HK-2 (cell line): ENCODE data around the gene RAB1A.
A peak's percentile ranks its signal among the peaks of the same experiment; 100 is the strongest.

Experiments used
- DNase-seq: peaks from one replicate; pipeline ENCODE4 v3.0.0-alpha.2; 2018; ENCODE audit not compliant: unreplicated experiment

Gene RAB1A

DNA sequence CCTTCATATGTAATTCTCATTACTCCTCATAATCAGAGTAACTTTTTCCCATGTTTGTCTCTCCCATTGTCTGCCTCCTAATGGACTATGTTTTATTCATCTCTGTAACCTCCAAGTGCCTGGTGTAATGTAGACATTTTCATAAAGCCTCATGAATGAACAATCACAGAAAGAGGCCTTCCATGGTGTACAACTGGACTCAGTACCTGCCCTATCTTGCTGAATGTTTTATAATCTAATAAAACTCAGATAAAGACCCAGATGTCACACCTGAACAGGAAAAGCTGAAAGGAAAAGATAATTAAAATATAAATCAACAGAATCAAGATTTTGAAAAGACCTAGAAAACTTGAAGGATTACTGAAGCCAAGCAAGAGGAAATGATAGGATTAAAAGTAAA lies 36.7 kb downstream of the RAB1A start:
- no peak for DNase-seq

DNA sequence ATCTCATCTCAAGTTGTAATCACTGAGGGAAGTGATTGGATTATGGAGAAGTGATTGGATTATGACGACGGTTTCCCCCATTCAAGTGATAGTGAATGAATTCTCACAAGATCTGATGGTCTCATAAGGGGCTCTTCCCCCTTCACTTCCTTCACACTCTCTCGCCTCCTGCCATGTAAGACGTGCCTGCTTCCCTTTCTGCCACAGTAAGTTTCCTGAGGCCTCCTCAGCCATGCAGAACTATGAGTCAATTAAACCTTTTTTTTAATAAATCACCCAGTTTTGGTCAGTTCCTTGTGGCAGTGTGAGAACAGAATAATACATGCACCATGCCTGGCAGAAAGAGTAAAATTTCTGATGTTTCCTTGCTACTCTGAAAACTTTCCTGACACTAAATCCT lies 37.1 kb downstream of the RAB1A start:
- DNase-seq, result no peak

DNA sequence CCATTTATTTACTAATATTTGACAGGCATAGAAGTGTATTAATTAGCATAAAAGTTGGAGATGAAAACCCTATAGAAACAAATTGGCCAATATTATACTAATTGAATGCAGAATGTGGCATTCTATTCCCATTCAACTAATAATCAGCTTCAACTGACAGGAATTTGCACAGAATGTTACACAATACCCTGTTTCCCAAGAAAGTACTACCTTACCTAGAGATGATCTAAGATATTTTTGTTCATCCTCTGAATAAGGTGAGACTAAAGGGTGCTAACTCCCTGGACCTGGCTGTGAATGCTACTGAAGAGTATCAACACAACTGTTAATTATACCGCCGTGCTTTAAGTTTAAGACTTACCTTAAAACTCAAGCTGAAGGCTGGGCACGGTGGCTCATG lies 44.8 kb downstream of the RAB1A start:
- no peak for DNase-seq

DNA sequence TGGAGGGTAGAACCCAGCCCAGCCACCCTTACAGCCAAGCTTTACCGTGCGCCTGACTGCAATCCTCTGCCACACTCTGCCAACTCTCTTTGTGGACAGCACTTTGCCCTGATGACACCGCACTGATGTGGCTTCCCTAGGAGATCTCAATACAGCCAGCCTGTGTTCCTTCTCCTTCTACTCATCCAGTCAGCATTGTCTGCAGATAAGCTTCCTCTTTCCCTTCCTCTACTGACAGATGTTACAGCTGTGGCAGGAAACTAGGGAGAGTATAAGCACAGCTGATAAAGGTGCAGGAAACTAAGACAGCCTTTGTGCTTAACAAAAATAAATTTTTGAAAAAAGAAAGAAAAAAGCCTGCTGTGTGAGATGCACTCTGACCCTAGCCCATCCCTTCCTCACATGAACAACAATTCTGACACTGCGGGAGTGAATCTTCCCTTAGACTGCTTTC lies 48.6 kb downstream of the RAB1A start:
- DNase-seq, result no peak

DNA sequence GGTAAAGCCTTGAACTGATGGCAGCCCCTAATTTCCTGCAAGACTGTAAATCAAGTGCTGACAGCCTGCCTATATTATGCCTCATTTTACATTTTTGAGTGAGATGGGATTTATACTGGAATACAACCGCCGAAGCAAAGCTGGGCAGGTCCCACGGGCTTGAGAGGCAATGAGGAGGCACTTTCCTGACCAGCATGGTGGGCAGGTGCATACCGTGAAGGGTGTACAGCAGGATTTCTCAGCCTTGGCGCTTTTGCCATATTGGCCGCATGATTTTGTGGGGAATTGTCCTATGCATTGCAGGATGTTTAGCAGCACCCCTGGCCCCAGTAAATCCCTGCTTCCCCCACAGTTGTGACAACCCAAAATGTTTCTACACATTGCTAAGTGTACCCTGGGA lies 50.9 kb downstream of the RAB1A start:
- no peak for DNase-seq

DNA sequence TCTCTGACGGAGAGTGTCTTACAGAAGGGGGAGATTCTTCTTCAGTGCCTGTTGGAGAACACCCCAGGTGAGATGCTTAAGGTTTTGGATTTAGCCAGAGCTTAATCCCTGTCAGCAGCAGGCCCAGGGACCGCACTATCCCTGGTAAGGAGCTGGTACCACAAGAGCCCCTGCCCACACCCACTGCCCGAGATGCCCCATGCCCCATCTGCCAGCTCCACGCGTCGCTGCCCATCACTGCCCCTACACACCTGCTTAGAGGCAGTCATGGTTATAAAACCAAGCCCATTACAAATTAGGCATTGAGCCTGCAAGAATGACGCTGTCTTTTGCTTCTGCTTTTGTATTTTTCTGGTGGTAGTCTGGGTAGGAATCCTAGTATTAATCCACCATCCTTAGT lies 52.0 kb downstream of the RAB1A start:
- no peak for DNase-seq

DNA sequence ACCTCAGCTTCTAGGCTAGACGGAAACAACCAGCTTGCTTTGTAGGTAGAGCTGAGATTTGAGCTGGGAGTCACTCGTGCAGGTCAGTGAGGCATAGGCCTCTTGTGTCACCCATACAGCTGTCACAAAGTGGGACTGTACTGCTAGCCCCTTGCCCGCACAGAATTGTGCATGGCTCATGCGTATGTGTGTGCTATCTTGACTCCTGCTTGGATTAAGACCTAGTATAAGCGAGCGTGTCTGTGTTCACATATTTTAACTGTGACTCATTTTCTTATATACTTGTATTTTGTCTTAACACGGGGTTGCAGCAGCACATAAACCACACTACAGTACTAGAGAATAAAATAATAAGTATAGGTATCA lies 53.6 kb downstream of the RAB1A start:
- DNase-seq, result no peak

DNA sequence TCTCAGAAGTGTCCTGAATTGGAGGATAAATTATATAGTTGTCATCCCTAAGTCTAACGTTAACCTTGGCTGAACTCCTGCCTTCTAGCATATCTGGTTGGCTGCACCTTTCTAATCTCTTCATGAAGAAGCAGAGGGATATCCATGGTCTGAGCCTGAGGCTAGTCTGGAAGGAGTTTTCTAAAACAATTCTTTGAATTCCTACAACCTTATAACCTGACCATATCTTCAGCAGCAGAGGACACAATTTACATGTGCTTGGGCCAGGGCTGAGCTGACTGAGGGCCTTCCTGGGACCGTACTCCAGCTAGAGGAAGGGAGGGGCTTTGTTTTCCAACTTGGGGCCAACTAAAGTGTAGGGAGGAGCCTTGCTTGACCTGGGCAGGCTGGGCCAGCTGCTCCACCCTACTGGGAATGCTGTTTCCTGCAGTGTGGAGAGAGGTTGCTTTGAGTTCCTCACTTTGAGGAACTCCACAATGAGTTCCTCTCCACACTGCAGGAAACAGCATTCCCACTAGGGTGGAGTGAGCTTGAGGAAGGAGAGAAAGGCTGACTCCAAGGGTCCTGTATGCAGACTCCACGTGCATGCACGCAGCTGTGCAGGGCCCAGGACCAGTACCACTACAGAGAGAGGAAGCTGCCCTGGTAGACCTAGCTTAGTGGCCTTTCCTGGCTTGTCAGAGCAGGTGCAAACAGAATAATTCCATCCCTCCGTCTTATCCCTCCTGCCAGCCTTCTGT lies 54.1 kb downstream of the RAB1A start:
- no peak for DNase-seq

DNA sequence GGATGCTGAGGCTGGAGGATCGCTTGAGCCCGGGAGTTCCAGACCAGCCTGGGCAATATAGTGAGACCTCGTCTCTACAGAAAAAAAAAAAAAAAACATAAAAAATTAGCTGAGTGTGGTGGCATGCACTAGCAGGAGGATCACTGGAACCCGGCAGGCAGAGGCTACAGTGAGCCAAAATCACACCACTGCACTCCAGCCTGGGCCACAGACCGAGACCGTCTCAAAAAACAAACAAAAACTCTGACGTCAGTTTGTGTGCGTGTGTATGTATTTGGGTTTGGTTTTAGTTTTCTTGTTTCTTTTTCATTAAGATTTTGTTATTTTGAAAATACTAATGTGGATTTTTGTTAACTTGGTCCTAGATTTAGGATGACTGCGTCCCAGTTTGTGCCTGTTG lies 54.7 kb downstream of the RAB1A start:
- no peak for DNase-seq

DNA sequence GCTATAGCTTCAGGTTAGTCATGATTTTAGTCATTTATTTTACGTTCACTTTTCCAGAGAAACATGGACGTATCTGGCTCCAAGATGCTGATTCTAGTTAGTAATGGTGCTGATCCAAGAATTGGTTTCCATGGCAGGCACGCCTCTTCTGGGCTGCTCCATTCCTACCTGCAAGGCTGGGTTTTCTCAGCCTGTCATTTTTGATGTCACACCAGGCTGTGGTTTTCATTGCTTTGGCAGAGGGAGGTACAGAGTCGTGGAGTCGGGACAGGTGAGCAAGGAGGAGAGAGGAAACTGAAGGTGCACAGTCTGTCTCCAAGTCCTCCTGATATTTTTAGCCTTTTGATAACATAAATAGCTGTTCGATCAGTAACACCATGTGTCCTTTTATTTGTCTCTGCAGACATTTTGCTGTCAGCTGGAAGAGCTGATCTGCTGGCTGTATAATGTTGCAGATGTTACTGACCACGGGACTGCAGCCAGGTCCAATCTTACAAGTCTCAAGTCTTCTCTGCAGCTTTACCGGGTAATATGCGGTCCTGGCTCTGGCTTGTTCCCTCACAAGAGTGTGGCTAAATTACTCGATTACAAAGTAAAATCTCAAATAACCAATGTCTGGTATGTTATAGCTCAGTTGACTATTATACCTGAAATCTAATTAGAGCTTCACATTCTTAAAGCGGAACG lies 55.9 kb downstream of the RAB1A start:
- no peak for DNase-seq

DNA sequence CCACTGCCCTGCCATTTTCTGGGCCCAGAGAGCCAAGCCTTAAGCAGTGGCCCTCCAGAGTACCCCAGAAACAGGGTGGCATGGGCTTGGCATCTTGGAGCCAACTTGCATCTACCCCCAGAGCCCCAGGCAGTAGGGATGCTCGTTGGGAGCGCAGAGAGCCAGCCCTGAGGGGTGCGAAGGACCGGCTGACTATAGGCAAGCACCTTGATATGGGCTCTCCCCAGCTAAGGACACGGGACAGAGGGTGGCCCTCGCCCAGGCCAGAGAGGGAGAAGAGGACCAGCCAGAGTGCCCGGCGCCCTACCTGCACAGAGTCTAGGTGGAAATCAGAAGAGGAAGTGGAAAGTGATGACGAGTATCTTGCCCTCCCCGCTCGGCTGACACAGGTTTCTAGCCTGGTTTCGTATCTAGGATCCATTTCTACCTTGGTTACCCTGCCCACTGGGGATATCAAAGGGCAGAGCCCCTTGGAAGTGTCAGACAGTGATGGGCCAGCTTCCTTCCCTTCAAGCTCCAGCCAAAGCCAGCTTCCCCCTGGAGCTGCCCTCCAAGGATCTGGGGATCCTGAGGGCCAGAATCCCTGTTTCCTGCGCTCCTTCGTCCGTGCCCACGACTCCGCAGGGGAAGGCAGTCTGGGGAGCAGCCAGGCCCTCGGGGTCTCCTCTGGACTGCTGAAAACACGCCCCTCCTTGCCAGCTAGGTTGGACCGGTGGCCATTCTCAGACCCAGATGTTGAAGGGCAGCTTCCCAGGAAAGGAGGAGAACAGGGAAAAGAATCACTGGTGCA lies 57.5 kb downstream of the RAB1A start:
- no peak for DNase-seq

DNA sequence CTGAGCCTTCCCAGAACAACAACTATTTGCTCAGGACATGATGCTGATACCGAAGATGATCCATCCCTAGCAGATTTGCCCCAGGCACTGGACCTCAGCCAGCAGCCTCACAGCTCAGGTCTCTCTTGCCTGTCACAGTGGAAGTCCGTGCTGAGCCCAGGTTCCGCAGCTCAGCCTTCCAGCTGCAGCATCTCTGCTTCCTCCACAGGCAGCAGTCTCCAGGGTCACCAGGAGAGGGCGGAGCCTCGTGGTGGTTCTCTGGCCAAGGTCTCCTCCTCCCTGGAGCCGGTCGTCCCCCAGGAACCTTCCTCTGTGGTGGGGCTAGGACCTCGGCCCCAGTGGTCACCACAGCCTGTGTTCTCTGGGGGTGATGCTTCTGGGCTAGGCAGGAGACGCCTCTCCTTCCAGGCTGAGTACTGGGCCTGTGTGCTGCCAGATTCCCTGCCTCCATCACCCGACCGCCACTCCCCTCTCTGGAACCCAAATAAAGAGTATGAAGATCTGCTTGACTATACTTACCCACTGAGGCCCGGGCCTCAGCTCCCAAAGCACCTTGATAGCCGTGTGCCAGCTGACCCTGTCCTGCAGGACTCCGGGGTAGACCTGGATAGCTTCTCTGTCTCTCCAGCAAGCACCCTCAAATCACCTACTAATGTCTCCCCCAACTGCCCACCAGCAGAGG lies 58.3 kb downstream of the RAB1A start:
- DNase-seq, result no peak

DNA sequence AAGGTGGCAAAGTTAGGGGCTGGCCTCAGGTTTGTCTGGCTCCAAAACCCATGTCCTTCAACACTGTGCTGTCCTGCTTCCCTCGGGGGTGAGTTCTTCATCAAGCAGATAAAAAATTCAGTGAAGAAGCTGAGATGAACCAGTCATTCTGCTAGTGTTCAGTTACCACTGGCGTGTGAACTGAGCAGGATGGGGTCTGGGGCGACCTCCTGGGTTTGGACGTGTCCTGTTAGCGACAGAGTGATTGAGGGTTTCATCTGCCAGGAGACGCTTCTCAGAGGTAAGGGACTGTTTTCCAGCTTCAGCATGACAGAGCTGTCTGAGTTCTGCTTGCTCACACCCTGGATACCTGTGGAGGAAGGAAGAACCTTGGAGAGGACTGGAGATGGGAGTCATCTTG lies 59.0 kb downstream of the RAB1A start:
- no peak for DNase-seq

DNA sequence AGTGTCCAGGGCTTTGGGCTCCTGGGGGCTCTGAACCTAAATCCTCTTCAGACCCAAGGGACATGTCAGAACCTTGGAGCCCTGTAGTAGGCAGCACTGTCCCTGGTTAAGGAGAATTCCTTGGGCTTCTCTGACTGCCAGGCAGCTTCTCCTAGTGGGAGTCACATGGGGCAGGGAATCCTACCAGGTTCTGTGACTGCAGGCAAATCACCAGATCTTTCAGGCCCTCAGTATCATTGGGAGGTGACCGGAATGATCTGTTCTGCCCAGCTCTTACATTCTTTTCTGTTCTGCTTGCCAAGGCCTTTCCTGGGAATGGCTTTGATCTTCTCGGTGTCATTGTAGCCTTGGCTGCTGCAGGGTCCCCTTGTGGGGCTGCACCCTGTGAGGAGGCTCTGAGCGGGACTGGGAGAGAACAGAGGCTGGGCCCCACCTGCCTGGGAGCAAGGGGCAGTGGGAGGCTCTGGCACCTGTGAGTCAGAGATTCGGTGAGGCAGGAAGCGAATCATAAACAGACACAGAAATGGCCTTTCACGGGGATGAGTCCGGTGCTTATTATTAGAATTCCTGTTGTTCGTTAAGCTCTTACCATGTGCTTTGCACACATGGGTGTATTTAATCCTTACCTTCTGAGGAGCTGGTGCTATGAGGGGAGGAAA lies 59.6 kb downstream of the RAB1A start:
- peak; percentile 58 for DNase-seq

DNA sequence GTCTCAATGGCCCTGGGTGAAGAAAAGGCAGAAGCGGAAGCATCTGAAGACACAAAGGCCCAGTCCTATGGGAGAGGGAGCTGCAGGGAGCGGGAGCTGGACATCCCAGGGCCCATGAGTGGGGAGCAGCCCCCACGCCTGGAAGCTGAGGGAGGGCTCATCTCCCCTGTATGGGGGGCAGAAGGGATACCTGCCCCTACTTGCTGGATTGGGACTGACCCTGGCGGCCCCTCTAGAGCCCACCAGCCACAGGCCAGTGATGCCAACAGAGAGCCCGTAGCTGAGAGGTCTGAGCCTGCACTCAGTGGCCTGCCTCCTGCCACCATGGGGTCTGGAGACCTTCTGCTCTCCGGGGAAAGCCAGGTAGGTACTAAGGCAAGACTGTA lies 60.5 kb downstream of the RAB1A start:
- no peak for DNase-seq

DNA sequence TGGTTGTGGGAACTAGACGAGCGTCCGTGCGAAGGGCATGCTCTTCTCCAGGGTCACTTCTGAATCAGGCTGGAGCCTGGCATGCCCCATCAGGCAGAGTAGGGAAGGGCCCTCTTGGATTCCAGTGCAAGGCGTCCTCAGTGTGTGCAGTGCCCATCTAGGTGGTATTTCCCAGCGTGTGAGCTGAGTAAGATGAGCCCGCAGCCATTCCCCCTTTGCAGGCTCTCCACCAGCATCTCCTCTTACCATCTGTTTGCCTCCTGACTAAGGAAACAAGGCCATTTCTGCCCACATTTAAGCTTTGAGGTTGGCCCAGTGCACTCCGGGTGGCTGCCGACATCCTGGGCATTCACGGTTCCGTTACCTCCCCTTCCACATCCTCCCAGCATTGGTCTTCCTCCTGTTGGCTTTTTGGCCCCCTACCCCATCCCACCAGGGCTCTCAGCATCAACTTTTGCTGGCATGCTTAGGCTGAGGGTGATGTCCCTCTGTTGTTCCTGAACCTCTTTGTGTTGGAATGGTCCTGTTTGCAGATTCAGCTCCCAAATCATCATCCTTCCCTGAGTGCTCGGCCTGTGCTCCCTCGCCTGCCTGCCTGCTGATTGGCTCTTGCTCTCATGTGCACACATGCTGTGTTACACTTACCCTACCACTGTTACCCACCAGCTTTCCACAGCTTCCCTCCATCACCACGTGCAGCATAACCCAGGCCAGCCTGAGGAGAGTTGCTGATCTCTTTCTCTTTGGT lies 61.9 kb downstream of the RAB1A start:
- DNase-seq, result no peak

DNA sequence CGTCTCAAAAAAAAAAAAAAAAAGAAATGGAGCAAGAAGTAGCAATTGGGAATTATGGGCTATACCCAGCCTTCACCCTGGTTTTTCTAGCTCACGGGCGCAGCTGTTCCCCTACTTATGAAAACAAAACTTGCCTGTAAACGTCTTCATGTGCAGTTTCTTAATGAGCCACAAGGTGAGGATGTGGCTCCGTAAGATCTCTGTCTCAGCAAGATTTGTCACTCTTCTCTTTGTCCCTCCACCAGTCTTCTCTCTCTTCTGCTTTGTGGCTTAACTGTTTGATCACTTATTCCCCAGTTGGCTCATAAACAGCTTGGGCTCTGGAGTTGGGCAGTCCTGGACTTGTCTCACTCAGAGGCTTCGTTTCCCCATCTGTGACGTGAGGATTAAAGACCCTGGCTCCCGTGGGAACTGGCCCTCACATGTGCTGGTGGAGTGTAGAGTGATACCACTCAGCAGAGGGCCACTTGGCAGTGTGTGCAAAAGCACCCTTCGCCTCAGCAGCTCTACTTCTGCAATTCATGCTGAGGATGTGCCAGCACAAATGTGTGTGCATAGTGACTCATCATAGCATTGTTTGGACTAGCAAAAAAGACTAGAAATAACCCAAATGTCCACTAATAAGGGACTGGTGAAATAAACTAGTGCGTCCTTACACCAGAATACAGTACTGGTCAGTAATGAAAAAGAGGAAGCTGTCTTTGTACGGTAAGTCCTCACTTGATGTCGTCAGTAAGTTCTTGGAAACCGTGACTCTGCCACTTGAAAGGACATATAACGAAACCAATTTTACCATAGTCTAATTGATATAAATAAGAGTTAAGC lies 65.0 kb downstream of the RAB1A start:
- DNase-seq, result peak; percentile 25

DNA sequence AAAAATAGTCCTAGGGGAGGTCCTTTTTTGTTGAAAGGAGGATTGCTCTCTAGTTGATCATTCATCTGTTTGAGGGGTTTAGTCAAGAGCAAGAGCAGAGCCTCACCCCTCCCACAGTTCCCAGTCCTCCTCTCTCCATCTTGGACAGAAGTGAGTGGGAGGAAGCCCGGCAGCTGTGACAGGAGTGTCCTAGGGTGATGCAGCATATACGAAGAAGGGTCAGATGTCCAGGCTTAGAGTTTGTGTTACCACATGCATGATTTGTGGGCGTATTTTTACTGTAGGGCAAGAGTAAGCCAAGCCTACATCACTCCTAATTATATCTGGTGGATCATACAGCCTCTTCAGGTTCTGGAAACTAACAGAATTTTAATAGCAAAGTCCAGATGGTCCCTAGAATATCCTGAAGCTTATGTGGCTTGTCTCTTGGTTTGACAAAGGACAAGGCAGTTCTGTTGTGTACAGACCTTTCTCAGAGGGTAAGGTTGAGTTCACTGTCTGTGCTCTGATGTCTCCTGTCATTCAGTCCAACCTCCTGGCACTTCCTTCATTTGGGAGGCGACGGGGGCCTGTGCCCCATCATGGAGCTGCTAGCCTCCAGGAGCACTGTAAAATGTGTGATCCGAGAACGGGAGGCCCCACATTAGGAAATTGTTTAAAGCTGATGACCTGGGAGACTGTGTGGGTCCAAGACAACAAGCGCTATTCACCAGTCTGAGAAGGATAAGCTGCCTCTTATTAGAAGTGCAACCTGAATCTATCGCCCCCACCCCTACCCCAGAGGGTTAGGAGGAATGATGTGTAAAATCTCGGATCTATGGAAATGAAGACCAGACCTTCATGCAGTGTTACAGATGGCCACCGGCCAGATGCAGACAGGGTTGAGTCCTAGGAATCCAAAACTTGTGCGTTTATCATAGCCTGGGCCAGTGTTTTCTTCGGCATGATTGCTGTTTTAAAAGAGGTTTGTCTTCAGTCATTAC lies 66.8 kb downstream of the RAB1A start:
- DNase-seq, result no peak

DNA sequence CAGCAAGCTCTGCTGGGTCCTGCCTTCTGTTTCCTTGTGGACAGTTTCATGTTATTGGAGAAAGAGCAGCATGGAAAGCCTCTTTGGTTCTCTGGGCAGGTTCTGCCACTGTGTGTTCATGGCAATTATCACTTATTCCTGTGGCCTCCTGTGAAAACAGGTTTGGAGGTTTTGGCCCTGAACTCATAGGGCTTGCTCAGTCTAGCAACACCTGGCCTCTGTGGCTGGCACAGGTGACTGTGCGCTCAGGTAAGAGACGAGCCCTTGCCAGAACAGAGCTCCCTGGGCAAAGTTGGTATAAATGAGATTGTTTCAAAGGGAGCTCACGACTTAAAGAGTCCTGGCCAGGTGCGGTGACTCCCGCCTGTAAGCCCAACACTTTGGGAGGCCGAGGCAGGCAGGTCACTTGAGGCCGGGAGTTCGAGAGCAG lies 68.0 kb downstream of the RAB1A start:
- no peak for DNase-seq
